ENCODE measurements around the gene CASKIN2.

The CASKIN2 gene

GRCh38 chr17:75548813-75549212 is 33.5 kb upstream of the CASKIN2 start:
- DNase-seq = no peak

- DNase-seq = no peak
Measured at GRCh38 chr17:75547091-75547490, 31.8 kb upstream of the CASKIN2 start.

- DNase-seq = no peak
Measured at GRCh38 chr17:75546181-75546580, 30.8 kb upstream of the CASKIN2 start.

GRCh38 chr17:75544250-75544649 is 28.9 kb upstream of the CASKIN2 start:
- no peak for DNase-seq

GRCh38 chr17:75542728-75543336 is 27.5 kb upstream of the CASKIN2 start:
- DNase-seq = peak in 1 of 3 donors; percentile 9

DNA sequence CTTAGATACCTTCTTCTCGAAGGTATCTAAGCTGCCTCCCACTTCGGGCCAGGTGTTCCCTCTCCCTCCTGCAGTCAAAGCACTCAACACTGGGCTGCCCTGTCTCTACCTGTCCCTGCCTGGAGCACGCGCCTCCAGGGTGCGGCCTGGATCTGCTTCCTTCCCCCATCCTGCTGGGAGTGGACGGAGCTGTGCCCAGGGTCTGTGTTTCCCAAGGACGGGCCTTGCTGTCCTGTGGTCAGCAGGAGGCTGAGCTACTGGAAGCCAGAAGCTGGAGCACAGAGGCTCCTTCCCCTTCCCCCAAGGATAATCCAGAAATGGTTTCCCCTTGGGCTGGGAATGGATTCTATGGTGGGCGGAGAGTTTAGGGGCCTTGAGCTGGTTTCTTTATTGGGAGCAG is 26.9 kb upstream of the CASKIN2 start:
- no peak for DNase-seq

- DNase-seq = peak in 1 of 3 donors; percentile 19
Measured at GRCh38 chr17:75540923-75541503, 25.7 kb upstream of the CASKIN2 start.

DNA sequence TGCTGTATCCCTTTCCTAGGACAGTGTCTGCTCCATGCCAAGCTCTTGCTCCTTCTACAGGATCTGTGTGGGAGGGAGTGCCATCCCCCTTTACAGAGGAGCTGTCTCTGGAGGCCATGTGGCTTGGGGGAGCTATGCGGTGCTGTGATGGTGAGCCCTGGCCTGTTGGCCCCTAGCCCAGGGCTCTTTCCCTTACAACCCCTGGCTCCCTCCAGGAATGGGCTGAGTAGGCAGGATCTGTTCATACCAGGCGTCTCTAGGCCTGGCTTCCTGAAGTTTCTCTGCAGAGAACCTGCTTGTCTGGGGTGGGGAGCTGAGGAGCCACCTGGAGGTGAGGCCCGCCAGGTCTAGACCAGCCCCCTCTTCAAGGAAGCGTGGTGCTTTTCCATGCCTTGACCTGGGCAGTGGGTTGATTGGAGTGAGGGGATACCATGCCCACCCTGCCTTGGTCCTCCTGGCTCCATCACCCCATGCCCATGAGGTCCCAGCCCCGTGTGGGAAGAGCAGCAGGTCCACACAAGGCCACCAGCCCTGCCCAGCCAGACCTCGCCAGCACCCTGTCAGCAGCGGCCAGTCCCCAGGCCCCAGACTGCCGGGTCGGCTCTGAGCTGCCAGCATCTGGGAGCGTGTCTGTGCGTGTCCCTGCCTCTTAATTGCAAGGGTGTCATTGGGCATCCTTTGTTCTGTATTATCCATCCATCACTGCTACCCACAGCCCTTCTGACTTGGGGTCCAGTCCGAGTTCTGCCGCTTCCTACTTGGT is 24.8 kb upstream of the CASKIN2 start:
- DNase-seq = no peak

DNA sequence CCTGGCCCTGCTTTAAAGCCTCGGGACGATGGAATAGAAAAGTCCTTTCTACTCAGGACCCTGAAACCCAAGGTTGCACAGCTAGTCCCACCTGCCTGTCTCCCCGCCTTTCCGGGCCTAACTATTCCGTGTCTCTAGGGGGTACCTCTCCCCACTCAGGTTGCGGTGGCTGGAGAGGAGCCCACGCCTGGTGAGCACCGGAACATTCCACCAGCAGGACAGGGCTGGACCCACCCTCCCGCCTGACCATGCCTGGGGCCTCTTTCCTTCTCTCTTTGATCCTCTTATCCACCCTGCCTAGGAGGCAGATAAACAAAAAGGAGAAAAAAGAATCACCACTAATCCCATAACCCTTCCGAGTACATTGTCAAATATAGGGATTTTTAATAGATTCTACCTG is 21.0 kb upstream of the CASKIN2 start:
- no peak for DNase-seq

GRCh38 chr17:75535871-75536270 is 20.5 kb upstream of the CASKIN2 start:
- no peak for DNase-seq

DNA sequence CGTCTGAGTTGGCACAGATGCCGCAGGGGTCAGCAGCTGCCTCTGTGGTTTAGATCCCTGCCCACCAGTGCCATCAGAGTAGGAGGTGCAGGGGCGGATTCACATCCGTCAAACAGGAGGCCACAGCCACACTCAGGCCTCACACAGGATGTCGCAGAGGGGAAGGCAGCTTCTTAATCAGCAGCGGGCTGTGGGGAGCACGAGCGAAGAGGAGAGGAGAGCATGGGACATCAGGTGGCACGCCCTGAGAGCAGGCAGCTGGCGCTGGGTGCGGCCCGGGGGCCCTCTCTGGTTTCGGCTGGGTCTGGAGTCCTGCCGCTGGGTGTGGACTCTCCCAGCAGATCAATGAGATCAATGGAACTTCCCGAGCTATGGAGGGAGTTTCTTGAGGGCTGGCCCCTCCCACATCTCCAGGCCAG is 19.8 kb upstream of the CASKIN2 start:
- peak; percentile 75 to 86 (median 77) for DNase-seq

DNA sequence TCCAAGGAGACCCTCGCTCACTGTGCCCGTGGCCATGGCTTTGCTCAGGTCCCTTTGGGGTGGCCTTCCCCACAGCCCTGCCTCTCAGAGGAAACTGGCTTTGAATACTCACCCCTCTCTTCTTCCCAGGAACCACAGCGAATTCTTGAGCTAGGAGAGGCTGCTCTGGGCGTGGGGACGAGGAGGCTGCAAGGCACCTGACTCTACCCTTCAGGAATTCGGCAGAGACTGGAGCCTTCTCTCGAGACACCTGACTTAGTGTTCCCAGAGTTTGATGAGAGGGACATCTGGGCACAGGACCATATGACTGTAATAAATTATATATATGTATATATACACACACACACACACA is 16.4 kb upstream of the CASKIN2 start:
- DNase-seq = no peak

DNA sequence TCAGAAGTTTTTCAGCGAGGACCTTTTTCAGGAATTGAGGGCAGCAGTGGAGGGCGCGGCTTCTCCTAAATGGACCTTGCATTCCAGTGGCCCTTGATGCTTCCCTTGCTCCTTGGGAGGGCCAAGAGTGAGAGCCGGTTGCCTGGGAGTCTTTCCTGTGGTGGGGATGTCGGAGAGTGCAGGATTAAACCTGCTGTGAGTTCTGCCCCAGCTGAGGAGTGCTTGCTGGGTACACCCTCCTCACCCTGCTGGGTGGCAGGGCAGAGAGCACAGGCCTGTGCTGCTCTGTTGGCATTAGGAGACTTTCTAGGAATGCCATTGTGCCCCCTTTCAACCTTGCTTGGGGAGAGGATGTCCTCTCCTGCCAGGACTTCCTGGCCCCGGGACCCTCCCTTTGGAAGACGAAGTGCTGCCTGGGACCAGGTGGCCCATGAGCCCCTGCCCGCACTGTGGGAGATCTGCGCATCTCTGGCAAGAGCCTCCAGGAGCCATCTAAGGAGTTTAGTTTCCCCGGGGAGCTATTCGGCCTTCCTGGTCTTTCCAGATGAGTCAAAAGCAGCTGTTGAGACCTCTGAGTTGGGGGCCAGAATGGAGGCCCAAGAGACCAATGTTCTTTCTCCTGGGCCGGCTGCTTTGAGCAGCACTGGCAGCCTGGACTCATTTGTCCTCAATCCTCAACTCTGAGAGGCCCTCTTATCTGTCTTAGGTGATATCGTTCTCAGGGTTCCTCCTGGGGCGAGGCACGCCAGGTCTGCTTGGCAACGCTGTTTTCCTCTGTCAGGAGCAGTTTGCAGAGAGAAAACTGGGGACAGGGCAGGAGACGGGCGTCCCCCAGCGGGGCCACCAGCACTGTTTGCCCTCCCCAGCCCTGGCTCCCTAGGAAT is 15.7 kb upstream of the CASKIN2 start:
- no peak for DNase-seq

GRCh38 chr17:75526555-75527270 is 11.4 kb upstream of the CASKIN2 start:
- no peak for DNase-seq

- peak in 1 of 3 donors; percentile 44 for DNase-seq
Measured at GRCh38 chr17:75525806-75526554, 10.6 kb upstream of the CASKIN2 start.

GRCh38 chr17:75524970-75525805 is 9.9 kb upstream of the CASKIN2 start, which contains the start of gene LLGL2:
LLGL2 (plus strand) TSS chr17:75525697; CDS start chr17:75543427, 17,730 bp downstream.
- peak; percentile 81 to 96 (median 89) for DNase-seq

GRCh38 chr17:75524269-75524969 is 9.1 kb upstream of the CASKIN2 start:
- no peak for DNase-seq

DNA sequence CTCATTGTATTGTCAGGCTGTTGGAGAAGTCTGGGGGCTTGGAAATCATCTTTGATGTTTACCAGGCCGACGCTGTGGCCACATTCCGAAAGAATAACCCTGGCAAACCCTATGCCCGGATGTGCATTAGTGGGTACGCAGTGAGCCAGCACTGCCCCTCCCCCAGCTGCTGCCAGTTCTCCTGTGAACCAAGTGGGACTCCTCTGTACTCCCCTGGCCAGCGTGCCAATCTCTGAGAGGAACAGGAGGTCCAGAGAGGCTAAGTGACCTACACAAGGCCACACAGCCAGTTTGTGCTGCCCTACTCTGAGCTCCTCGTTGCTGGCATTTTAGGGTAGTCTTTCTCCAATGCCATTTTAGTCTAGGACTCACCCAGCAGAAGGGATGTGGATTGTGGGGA is 8.3 kb upstream of the CASKIN2 start:
- no peak for DNase-seq

- DNase-seq = peak in 1 of 3 donors; percentile 13
Measured at GRCh38 chr17:75521951-75522727, 6.8 kb upstream of the CASKIN2 start.
